Measurements from ENCODE around the gene VILL. TPM values are rescaled to one million over a fixed set of nuclear protein-coding genes. Genes with fewer than 3 reads are reported as not detected.

VILL gene
- polyA plus RNA-seq, 3 donors: 13.6 to 16.5 (median 14.1) TPM

DNA sequence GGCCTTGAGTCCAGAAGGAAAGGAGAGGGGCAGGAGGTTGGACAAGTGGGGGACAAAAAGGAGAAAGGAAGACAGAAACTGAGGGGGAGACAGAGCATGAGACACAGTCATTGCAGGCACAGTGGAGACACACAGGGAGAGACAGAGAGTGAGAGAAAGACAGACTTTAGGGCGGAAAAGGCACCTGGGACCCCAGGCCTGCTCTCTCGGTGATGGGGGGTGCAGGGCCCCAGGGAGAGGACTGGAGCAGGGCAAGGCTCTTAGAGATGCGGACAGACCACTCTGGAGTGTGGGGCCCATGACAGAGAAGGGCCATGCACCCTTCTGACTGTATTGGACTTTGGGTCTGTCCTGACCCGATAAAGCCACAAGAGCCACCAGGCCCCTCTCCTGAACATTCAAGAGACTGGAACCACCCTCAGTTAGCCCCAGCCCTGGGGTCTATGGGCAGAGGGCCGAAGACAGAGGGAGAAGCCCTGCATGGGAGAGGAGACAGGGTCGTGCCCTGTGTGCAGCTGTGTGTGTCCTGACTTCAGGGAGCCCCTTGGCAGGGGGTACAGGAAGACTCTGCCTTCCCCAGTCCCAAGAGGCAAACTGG, 26.4 kb downstream of the VILL start:
- no peak for DNase-seq

DNA sequence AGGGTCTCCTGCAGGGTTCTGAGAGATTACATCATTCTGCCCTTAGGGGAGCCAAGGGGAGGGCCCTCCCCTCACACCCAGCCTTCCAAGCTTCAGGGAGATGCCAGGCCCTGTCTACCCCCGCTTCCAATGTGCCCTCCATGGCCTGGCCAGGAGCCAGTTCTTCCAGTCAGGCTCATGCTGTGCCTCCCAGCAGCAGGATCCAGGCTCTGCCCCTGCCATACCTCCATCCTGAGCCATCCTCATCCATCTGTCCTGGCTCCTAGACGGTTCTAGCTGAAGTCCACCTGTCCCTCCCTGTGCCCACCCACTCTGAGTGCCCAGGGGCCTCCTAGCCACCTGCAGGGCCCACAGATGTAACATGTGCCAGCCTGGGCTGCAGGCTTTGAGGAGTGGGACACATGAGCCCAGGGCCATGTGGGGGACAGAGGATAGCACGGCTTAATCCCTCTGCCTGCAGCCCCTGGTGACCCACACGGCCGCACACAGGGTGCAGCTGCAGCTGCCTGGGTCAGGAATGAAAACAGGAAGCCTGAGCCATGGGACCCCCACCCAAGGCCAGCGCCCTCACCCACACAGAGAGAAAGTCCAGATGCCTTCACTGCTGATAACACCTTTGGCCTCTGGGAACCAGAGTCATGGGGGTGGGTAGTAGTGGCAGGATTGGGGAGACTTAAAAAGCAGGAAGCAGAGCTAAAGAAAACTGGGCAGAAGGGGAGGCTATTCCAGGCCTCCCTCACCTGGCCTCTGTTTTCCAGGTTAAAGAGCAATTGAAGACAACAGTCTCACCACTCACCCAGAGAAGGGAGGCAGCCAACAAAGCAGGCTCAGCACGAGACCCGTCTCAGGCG, 27.1 kb downstream of the VILL start:
- no peak for DNase-seq

DNA sequence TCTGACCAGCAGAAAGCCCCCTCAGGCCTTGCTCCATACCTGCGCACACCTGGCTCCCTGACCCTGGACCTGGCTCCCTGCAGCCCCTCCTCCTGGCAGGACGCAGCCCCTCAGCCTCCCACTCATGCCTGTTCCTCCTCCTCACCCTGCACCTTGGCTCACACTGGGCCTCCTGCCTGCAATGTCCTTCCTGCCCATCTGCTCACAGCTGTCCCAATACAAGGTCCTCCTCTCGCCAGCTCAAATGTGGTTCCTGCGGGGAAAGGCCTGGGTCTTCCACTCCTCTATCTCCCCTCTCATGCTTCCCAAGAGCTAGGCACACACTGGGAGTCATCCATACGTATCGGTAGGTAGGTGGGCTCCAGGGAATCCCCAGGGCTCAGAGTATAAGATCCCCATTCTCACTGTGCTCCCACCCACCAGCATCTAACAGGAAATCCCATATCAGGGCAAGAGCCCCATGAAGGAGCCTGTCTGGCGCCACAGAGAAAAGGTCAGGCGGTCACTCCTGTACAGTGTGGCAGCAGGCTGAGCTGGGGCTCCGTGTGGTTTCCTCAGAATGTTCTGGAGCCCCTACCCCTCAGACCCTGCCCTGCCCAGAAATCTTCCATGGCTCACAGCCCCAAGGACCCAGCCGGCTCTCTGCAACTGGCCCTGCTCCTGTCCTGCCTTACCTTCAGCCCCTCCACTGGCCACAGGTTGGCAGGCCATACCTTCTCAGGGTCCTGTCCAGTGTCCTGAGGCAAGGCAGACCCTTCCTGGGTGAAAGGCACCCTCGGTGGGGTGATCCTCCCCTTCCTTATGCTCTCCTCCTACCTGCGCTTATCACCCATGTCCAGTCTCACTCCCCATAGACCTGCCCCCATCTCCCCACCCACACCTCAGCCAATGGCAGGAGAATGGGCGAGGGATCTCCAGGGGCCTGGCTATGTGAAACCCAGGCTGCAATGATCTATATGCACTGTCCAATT, 28.0 kb downstream of the VILL start:
- DNase-seq: no peak

DNA sequence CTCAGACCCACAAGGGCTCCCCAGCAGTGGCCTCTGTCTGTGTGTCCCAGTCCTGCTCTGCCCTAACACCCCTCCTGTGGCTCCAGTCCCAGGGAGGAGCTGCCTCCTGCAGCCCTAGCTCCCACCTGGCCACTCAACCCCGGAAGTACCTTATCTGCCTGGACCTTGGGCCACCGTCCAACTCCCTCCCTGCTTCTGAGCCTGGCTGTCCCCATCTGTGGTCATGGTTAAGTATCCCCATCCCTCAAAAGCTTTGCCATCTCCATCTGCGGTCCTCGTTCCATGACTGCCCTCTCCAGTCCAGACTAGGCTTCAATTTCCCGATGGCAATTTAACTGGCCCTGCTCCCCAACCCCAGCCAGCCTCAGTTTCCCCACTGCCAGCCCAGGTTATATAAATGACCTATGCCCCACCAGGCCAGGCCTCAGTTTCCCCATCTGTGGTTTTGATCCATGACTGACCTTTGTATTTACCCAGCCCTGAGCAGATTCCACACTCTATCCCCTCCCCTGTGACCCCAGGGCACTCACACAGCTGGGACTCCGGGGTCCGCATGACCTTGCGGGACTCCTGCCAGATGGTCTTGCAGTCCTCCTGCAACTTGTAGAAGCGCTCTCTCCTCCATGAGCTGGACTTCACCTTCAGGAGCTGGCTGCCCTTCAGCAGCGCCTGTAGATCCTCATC, 29.2 kb downstream of the VILL start:
- no peak for DNase-seq

DNA sequence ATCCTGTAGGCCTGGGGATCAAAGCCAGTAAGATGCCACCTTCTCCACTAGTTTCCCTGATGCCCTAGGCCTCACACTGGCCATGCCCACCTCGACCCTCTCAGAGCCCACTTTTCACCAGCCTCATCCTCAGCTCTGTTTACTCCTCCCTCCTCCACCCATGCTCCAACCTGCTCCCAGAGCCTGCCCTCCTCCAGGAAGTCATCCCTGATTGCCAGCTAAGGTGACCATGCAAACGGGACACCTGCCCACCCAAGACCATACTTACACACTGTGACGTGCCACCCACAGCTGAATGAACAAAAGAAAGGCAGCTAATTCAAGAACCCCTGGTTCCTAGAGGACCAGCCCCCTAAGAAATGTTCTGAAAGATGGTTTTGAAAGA, 29.7 kb downstream of the VILL start:
- DNase-seq: no peak

DNA sequence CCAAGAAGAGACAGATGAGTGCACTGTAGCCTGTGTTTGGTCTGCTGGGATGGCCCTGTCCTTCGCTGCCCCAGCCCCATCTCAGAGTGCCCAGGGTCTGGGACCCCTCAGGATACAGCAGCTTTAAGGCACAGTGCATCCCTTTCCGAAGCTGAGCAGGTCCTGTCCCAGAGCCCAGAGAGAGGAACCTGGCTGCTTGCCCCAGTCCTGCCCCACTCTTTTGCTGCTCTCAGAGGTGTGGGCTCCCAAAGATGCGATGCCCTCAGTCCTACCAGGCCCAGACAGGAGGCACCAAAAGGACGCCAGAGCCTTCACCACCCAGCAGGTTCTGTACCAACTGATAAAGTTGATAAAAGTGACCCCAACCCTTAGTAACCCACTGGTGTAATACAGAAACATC, 30.6 kb downstream of the VILL start:
- no peak for DNase-seq

DNA sequence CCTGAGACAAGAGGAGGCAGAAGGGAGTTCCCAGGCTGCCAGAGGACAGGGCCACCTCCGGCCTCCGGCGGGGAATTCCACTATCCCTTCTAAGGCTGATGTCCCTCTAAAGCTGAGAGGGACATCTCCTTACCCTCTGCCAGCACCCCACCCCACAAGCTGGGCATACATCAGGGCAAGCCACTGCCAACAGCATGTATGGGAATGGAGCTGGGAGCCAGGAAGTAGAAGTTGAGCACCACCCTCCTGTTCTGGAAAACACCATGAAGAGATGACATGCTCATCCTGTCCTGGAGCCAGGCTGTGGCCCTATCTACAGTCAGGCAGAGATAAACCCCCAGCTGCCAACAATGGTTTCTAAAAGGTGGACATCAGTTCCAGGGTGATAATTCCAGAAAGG, 31.7 kb downstream of the VILL start:
- DNase-seq: no peak

DNA sequence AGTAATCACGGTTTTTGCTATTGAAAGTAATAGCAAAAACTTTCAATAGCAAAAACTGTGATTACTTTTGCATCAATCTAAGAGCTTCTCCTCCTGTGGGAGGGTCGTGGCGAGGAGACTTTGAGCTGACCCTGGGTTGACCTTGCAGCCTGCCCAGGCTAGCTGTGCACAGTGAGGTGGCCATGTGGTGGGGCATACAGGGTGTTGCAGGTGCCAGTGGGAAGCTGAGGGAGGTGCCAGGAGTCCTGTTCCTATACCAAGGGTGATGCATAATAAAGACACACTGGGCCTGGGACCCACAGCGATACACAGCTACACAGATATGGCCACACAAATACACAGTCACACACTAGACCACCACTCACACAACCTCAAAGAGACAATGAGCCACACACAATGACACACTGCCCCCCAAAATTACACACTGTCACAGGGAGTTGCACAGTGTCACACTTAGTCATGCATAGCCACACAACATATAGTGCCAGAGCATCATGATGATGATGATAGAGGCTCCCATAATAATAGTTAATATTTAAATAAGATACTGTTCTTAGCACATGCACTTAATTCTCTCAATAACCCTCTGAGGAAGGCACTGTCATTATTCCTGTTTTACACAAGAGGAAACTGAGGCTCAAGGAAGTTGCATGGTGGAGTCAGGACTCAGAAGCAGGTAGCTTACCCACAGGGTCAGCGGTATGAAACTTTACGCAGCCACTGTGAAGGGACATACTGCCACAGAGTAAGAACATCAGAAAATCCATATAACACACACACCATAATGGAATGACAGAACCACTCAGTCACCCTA, 32.5 kb downstream of the VILL start:
- no peak for DNase-seq

DNA sequence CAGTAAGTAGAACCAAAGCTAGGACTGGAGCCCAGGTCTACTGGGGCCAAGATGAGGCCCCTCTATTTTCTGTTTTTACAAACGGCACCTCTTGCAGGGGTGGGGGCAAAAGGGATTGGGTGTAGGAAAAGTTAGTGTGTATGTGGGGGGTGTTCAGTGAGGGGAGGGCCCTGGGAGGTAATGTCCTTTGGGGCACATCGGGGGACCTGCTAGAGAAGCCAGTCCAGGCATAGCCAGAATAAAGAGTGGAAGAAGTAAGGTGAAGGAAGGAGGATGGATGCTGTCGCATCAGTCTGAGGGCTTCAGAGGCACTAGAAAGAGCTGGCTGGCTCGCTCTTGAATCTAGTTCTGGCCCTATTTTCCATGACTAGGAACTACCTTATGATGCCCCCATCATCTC, 36.3 kb downstream of the VILL start:
- no peak for DNase-seq

DNA sequence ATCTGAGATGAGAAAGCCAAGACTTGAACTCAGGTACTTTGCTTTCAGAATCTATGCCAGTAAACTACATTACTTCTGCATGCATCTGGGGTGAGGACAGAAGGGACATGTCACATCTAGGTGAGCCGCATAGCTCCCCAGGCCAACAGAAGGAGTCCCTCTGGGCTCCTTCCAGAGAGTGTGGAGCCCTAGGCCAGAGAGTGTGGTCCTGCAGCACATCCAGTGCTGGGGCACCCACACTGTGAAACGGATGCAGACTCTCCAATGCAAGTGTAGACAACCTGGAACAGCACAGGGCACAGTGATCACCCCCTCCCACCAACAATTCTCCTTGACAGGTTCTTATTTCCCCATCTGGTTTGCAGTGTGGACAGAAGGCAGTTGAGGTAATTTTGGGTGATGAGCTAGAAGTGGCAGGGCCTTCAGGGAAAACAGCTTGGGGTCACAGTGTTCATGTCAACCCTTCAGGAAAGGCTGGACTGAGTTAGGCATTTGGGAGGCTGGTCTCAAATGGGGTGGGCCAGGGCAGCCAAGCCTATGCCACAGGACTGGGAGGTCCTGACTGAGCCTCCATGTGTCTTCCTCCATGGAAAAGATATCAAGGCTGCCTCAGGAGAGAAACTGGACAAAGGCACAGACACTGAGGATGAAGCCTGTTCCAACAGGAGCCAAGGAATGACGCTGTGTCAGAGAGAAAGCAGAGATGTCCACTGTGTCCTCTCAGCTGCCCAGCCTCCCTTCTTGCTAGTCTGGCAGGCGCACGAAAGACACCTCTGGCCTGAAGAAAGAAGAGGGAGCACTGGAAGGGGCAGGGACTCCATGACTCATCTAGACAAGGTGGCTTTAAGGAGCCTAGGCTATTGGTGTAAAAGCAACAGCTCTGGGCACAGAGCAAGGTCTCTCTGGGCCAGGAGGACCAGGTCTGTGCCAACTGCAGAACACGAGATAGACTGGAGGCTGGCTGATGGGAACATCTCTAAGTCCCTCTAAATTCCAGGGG, 37.2 kb downstream of the VILL start:
- DNase-seq: no peak

DNA sequence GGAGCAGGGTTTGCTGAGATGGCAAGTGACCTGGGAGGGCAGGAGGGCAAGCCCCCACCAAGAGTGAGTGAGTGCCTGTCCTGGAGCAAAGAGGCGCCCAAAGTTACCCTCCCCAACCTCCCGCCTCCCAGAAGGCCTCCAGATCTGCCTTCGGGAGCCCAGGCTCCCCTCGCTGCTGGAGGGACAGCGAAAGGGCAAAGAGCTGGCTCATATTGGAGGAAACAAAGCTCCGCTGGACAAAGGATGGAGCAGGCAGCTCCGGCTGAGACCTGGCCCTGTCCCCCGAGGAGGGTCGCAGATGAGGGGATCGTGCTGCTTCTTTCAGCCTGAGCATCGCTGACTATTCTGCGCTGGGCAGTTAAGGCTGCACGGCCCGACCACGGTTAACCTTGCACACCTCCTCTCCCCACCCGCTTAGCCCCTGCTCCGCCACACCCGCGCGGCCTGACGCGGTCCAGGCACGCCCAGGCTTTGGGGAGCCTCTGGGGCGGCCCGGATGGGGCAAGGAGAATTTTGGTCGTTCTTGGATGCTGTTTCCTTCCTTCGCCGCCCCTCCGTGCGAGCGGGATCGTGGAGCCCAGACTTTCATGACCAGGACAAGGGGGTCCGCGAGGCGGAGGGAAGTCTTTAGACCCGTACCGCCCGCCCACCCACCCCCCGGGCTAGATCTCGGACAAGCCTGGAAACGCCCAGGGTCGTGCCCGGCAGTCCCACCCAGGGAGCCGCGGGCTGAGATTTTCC, 38.2 kb downstream of the VILL start:
- no peak for DNase-seq

DNA sequence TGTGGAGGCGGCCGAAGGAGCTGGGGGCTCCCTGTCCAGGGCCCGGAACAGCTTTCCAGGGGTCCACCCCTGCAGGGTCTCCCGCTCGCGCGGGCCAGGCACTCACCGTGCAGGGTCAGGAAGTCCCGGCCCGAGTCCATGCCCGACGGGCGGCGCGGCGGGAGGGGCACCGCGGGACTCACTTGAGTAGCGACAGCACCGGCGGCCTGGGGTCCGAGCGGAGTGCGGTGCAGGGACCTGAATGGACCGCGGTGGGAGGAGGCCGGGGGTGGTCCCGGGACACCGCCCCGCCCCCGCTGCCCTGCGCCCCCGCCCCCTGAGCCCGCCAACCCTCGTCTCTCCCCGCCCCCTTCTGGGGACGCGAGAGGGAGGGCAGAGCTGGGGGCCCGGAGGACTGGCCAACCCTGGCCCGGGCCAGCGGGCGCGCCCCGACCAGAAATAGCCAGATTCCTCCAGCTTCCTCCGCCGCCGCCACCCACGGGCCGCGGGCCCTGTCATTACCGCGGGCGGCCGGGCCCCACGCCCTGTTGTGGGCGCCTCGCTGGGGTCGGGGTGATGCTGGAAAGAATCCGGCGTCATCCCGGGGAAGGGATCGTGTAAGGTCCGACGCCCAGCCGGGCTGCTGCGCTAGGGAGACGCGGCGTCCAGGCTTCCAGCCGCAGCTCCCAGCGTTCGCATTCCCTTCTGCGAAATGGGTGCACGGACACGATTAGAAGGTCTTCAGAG, 39.0 kb downstream of the VILL start, which contains the start of gene PLCD1:
Gene PLCD1 (minus strand): TSS at position 243 of the 726 bp plus-strand sequence. CDS start 103 bp downstream, at position 140.
- DNase-seq: peak; percentile 77

DNA sequence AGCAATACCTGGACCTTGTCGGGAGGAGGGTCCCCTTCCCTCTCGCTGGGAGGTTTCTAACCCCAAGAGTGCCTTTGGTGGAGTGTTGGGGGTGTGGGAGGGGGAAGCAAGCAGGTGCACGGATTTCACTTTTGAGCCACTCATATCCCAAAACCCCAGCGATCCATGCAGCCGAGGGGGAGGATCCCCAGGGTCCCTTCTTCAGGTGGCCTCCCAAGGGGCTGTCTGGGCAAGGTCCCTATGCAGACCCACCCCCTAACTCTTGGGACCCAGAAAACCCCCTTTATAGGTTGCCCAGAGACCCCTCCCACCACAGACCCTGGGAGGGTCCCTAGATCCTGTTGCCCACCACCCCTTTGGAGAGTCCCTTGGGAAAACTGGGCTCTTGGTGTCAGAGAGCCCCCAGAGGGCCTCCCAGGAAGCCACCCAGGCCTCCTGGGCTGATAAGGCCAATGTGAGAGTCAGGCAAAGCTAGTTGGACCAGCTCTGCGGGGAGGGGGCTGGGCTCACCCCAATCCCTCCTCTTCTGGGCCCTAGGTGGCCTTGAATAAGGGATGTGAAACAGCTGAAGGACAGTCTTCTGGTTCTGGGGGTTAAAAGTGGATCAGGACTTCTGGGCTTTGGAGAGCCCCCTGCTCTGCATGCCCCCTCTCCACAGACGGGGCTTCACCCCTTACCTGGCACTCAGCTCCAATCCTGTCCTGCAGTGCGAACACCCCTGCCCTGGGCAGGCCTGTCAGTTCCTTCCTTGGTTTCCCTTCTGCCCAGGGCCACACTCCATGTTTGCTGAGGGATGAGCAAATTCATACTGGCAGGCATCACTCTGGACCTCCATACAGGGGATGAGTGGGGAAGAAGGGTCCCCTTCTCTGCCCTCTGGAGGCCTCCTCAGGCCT, 39.8 kb downstream of the VILL start:
- DNase-seq: no peak

DNA sequence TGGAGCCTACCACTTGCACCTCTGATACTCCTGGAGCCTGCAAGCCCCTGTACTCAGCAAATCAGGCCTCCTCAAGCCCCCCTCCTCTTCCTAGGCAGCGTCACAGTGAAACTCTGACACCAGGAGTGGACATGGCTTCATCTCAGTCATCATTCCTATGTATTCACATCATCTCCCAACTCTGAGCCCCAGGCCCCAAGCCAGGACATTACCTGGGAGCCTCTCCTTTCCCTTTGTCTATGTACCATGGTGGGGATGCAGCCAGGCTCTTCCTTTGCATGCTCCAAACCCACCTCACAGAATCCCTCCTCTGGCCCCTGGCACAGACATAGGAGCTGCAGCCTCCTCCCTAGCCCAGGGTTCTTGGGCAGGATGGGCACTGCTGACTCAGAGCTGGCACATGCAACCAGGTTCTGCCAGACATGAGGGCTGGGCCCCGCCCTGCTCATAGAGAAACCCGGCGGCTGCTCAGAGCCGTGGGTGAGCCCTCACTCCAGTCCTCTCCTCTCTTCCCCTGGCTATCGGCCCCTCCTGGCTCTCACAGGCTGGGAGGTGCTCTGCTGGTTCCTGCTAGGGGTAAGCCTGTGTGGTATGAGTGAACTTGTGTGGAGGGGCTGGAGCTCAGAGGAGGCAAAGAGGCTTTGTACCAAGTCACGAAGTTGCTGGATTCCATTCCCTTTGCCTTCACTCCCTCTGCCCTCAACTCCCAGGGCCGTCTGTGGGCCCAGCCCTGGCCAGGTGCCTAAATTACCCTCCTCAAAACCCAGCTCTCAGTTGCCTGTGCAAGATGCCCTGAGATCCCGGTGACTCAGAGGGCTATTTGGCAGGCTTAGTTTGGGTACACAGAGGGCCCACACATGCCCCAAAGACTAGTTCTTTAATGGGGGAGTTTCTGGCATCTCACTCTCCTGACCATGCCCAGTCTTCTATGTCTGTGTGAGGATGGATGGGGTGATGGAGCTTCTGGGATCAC, 40.7 kb downstream of the VILL start:
- no peak for DNase-seq

DNA sequence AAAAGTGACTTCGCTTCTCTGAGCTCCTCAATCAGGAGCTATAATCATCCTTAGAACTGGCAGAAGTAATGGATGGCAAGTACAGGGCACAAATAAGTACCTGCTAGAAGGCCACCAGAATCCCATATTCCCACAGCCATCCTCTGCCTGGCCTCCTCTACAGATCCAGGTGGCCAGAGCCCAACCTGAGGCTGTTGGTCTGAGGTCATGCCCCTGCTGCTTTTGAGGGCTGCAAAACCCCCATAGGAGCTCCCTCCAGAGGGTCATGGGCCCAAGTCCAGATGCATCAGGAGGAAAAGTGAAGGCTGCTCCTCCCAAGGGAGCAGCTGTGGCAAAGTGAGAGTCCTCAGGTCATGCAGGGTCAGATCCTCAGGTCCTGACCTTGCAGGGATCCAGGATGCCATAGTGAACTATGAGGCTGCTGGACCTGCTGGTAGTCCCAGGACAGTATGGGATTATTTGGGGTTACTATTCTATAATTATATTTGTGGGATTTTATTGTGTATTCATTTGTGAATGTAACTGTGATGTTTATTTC, 41.8 kb downstream of the VILL start:
- DNase-seq: no peak

Data from renal pelvis (tissue), 4 donors.